Upper lobe of left lung (tissue), 4 donors: ENCODE data around the gene TAF1D.
A peak's percentile ranks its signal among the peaks of the same experiment; 100 is the strongest.

Source experiments
- CTCF ChIP-seq, 6 experiments: fragments of 450-650 bp in 4 of 6; fragments of 200-600 bp in 2 of 6; sonication (generic) in 2 of 6; IDR thresholded peaks; one replicate each; pipeline ENCODE4 v1.5.1; 2016 to 2019; ENCODE audit warnings: antibody characterized with exemption in 6 of 6
- POLR2A ChIP-seq, 4 donors: fragments of 450-650 bp; IDR thresholded peaks; one replicate each; pipeline ENCODE4 v1.5.1; 2016 to 2017; ENCODE audit warnings: antibody characterized with exemption in 4 of 4, mild to moderate bottlenecking in 2 of 4
- POLR2AphosphoS5 ChIP-seq, 2 donors: sonication (generic); formaldehyde crosslinking; IDR thresholded peaks; one replicate each; pipeline ENCODE4 v1.5.1; 2017; ENCODE audit warnings: antibody characterized with exemption in 2 of 2

DNA sequence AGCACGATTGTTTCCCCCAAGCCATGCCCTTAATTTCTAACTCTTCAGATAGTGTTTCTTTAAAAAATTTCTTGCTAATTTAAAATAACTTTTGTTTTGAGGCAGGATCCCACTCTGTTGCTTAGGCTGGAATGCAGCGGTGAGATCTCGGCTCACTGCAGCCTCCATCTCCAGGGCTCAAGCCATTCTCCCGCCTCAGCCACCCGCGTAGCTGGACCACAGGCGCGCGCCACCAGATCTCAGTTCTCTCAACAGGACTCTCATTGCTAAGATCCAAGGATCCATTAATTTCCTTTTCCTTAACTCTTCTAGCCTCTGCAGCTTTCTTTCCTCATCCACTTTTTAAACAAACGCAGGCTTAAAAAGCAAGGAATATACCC, 42.5 kb upstream of the TAF1D start:
- peak in 1 of 6 experiments; percentile 38 for TF ChIP-seq CTCF (IDR thresholded peaks at IDR 0.05)
- TF ChIP-seq POLR2AphosphoS5 (IDR thresholded peaks at IDR 0.05): no peak
- TF ChIP-seq POLR2A (IDR thresholded peaks at IDR 0.05): no peak
